IMR-90 (cell line): ENCODE results near the gene ADAMTS17. TPM values are rescaled to one million over a fixed set of nuclear protein-coding genes. Genes with fewer than 3 reads are reported as not detected.

ENCODE experiments used
- ATAC-seq: fragments of 200-7000 bp; cut with Tn5 transposase; 2 replicates; pipeline ENCODE4 v1.9.1; 2020; ENCODE audit warnings: low read depth, mild to moderate bottlenecking, moderate library complexity
- BruUV-seq: library from RNA; stranded (reverse); fragments of 400-500 nt; replicated peaks from 2 replicates; lab custom pipeline; 2021; lab: Mats Ljungman, UMichigan
- CTCF ChIA-PET: fragments of 300-600 bp; formaldehyde crosslinking; extraction: SDS; loops from one replicate; lab custom pipeline; 2021; ENCODE audit warnings: antibody characterized with exemption; lab: Yijun Ruan, JAX
- POLR2A ChIA-PET: fragments of 300-600 bp; sonication (Branson Sonifier 250); formaldehyde crosslinking; loops from one replicate; lab custom pipeline; 2022; ENCODE audit warnings: antibody characterized with exemption; ENCODE audit not compliant: unreplicated experiment; lab: Charles Lee
- DNase-seq: peaks from one replicate; pipeline ENCODE4 v3.0.0; 2013
- H2AFZ ChIP-seq: replicated peaks from 2 replicates; pipeline ENCODE3; 2013; ENCODE audit warnings: low read length, mild to moderate bottlenecking; ENCODE audit not compliant: poor library complexity
- H2AK5ac ChIP-seq: 2 replicates; pipeline ENCODE4 v1.6.1; 2013; ENCODE audit warnings: low read depth, low read length, inconsistent platforms
- H2AK9ac ChIP-seq: replicated peaks from 2 replicates; pipeline ENCODE3; 2013; ENCODE audit warnings: mild to moderate bottlenecking, low read depth, low read length, moderate library complexity; ENCODE audit not compliant: poor library complexity
- H2BK120ac ChIP-seq: 2 replicates; pipeline ENCODE4 v1.6.1; 2013; ENCODE audit warnings: low read depth, low read length, inconsistent platforms
- H2BK15ac ChIP-seq: 3 replicates; pipeline ENCODE4 v1.6.1; 2013; ENCODE audit warnings: low read depth, low read length, inconsistent platforms
- H2BK20ac ChIP-seq: 2 replicates; pipeline ENCODE4 v1.6.1; 2013; ENCODE audit warnings: low read depth, mild to moderate bottlenecking, inconsistent platforms, low read length, moderate library complexity
- H2BK5ac ChIP-seq: 2 replicates; pipeline ENCODE4 v1.6.1; 2013; ENCODE audit warnings: mild to moderate bottlenecking, low read depth, low read length, inconsistent platforms; ENCODE audit not compliant: poor library complexity, severe bottlenecking
- H3K14ac ChIP-seq: replicated peaks from 2 replicates; pipeline ENCODE4 v1.6.1; 2013; ENCODE audit warnings: low read depth, low read length, inconsistent platforms
- H3K18ac ChIP-seq: 2 replicates; pipeline ENCODE4 v1.6.1; 2013; ENCODE audit warnings: low read depth, low read length, control low read depth
- H3K23ac ChIP-seq: 2 replicates; pipeline ENCODE4 v1.6.1; 2013; ENCODE audit warnings: low read depth, low read length, inconsistent platforms
- H3K27ac ChIP-seq: 2 replicates; pipeline ENCODE4 v1.5.1; 2013; ENCODE audit warnings: mild to moderate bottlenecking, control low read depth, low read length; ENCODE audit not compliant: insufficient read depth
- H3K27me3 ChIP-seq: 2 replicates; pipeline ENCODE4 v1.6.1; 2013; ENCODE audit warnings: low read length; ENCODE audit not compliant: control insufficient read depth, insufficient read depth
- H3K36me3 ChIP-seq: 2 replicates; pipeline ENCODE4 v1.6.1; 2013; ENCODE audit warnings: low read length, mixed read lengths; ENCODE audit not compliant: control insufficient read depth, insufficient read depth
- H3K4ac ChIP-seq: 2 replicates; pipeline ENCODE4 v1.6.1; 2013; ENCODE audit warnings: low read depth, low read length, inconsistent platforms
- H3K4me1 ChIP-seq: 2 replicates; pipeline ENCODE4 v1.6.1; 2013; ENCODE audit warnings: low read length, mixed read lengths; ENCODE audit not compliant: control insufficient read depth, insufficient read depth
- H3K4me2 ChIP-seq: 2 replicates; pipeline ENCODE4 v1.6.1; 2013; ENCODE audit warnings: low read depth, mild to moderate bottlenecking, control low read depth, low read length, moderate library complexity
- H3K4me3 ChIP-seq: 2 replicates; pipeline ENCODE4 v1.5.1; 2013; ENCODE audit warnings: low read depth, mild to moderate bottlenecking, control low read depth, low read length, moderate library complexity; ENCODE audit not compliant: insufficient read depth
- H3K56ac ChIP-seq: 2 replicates; pipeline ENCODE4 v1.6.1; 2013; ENCODE audit warnings: low read length, inconsistent platforms; ENCODE audit not compliant: insufficient read depth; ENCODE audit errors: extremely low read depth
- H3K79me1 ChIP-seq, 2 experiments: 2 replicates each; pipeline ENCODE4 v1.6.1; 2013; ENCODE audit warnings: low read length in 2 of 2, inconsistent platforms in 1 of 2, low read depth in 1 of 2
- H3K9ac ChIP-seq: 2 replicates; pipeline ENCODE4 v1.6.1; 2013; ENCODE audit warnings: low read depth, low read length, control low read depth
- H3K9me1 ChIP-seq: 2 replicates; pipeline ENCODE4 v1.6.1; 2013; ENCODE audit warnings: low read length, inconsistent platforms; ENCODE audit not compliant: insufficient read depth
- H3K9me3 ChIP-seq: 2 replicates; pipeline ENCODE4 v1.6.1; 2013; ENCODE audit warnings: low read length; ENCODE audit not compliant: control insufficient read depth, insufficient read depth
- H4K20me1 ChIP-seq: 2 replicates; pipeline ENCODE4 v1.6.1; 2013; ENCODE audit warnings: low read length, inconsistent platforms; ENCODE audit not compliant: insufficient read depth
- H4K5ac ChIP-seq: 2 replicates; pipeline ENCODE4 v1.6.1; 2013; ENCODE audit warnings: mild to moderate bottlenecking, low read depth, low read length, control low read depth
- H4K8ac ChIP-seq, 2 experiments: 2 replicates each; pipeline ENCODE4 v1.6.1; 2013; ENCODE audit warnings: low read depth in 2 of 2, low read length in 2 of 2, control low read depth in 1 of 2, inconsistent platforms in 1 of 2
- H4K91ac ChIP-seq: 2 replicates; pipeline ENCODE4 v1.6.1; 2013; ENCODE audit warnings: low read depth, low read length, inconsistent platforms; ENCODE audit not compliant: insufficient read depth
- CEBPB ChIP-seq: IDR thresholded peaks from 2 replicates; pipeline ENCODE4 v1.6.1; 2012; ENCODE audit warnings: low read depth, low read length, improper control_type of control experiment
- CHD1 ChIP-seq: IDR thresholded peaks from 2 replicates; pipeline ENCODE4 v1.6.1; 2012; ENCODE audit warnings: low read depth, low read length, improper control_type of control experiment
- CTCF ChIP-seq: conservative IDR thresholded peaks from 2 replicates; pipeline ENCODE4 v1.5.1; 2012; ENCODE audit warnings: mild to moderate bottlenecking, low read depth, low read length, improper control_type of control experiment
- FOS ChIP-seq: fragments of 150-350 bp; IDR thresholded peaks from 2 replicates; pipeline ENCODE4 v1.6.1; 2016; ENCODE audit warnings: low read depth, low read length
- MAZ ChIP-seq: IDR thresholded peaks from 2 replicates; pipeline ENCODE4 v1.6.1; 2012; ENCODE audit warnings: low read depth, mild to moderate bottlenecking, low read length, improper control_type of control experiment, moderate library complexity, borderline replicate concordance
- NFE2L2 ChIP-seq: fragments of 150-350 bp; IDR thresholded peaks from 2 replicates; pipeline ENCODE4 v1.6.1; 2016; ENCODE audit warnings: low read depth, mild to moderate bottlenecking, low read length
- POLR2A ChIP-seq: IDR thresholded peaks from 2 replicates; pipeline ENCODE4 v1.6.1; 2012; ENCODE audit warnings: mild to moderate bottlenecking, low read depth, low read length
- RAD21 ChIP-seq: IDR thresholded peaks from 2 replicates; pipeline ENCODE4 v1.6.1; 2012; ENCODE audit warnings: low read length, improper control_type of control experiment
- RCOR1 ChIP-seq: IDR thresholded peaks from 2 replicates; pipeline ENCODE4 v1.6.1; 2012; ENCODE audit warnings: mild to moderate bottlenecking, low read length, improper control_type of control experiment; ENCODE audit not compliant: insufficient replicate concordance
- WGBS, 2 experiments: methylation state at CpG; one replicate each; pipeline versions ENCODE4 v1.1.5 to v1.1.7; 2013; ENCODE audit warnings: missing lambda C conversion rate in 2 of 2; ENCODE audit not compliant: insufficient read length in 1 of 2; ENCODE audit errors: extremely low coverage in 2 of 2; 5-methylcytosine and 5-hydroxymethylcytosine counted together
- dilution Hi-C: fragments of 300-500 bp; cut with HindIII; formaldehyde crosslinking; loops from one replicate; pipeline ENCODE4 v1.14.3; 2018; ENCODE audit warnings: low sequenced_read_pairs; ENCODE audit not compliant: unreplicated experiment
- in situ Hi-C: fragments of 300-500 bp; cut with MboI; formaldehyde crosslinking; loops from 3 replicates; pipeline ENCODE4 v1.14.3; 2019; ENCODE audit warnings: low sequenced_read_pairs, inconsistent platforms, mixed read lengths
- intact Hi-C: fragments of 100-400 bp; cut with micrococcal nuclease; formaldehyde crosslinking; loops from 2 replicates; pipeline ENCODE4 v1.10.0; 2022
- polyA plus RNA-seq, 3 experiments: library from polyadenylated mRNA; depleted of rRNA; stranded (reverse); fragments of >200 nt; gene quantifications; 2 replicates each; pipeline ENCODE4 v1.2.3, GENCODE V29; 2012; ENCODE audit warnings: low replicate concordance in 1 of 3
- total RNA-seq: library from RNA; depleted of rRNA; stranded (reverse); fragments of >200 nt; gene quantifications from 2 replicates; pipeline ENCODE4 v1.2.3, GENCODE V29; 2012
- TF ChIP-seq, protein P1 (sequence below): fragments of 150-350 bp; IDR thresholded peaks from 2 replicates; pipeline ENCODE4 v1.6.1; 2016; ENCODE audit warnings: low read depth, mild to moderate bottlenecking, low read length, moderate library complexity, borderline replicate concordance
- TF ChIP-seq, protein P2 (sequence below): fragments of 150-350 bp; IDR thresholded peaks from 2 replicates; pipeline ENCODE4 v1.6.1; 2017; ENCODE audit warnings: mild to moderate bottlenecking, antibody characterized with exemption, low read length, low read depth

ADAMTS17 gene
- total and polyA plus RNA-seq, 2 of the 4 experiments (the other 2 are of a cell fraction), result 0.03 TPM; not detected in 1

- H3K56ac ChIP-seq, result no peak overlapping the region
- WGBS, 2 experiments, result 27% methylated on average over 3 of the region's 9 CpGs; no CpG with 5 or more reads in 1 of the 2 experiments
Observed at GRCh38 chr15:100297812-100298211, 44.0 kb downstream of the ADAMTS17 start.

More at GRCh38 chr15:100297812-100298211, 44.0 kb downstream of the ADAMTS17 start:
- Histone ChIP-seq H4K5ac (no peak overlapping the region), H3K9me1 (no peaks in the 10 kb centered on the region), H2AFZ (no peak overlapping the region), H4K20me1 (no peaks in the 10 kb centered on the region), H2AK9ac (no peak overlapping the region), H3K36me3 (no peaks in the 10 kb centered on the region), H3K9me3 (peaks cover 32% of the 10 kb centered on the region), H3K4me3 (no peak overlapping the region), H4K91ac (no peak overlapping the region), H3K79me1 (no peaks in the 10 kb centered on the region), H2BK5ac (no peak overlapping the region), H3K27me3 (no peaks in the 10 kb centered on the region), H3K18ac (no peak overlapping the region), H2BK120ac (no peak overlapping the region), H3K9ac (no peak overlapping the region), H3K4me1 (no peaks in the 10 kb centered on the region), H2BK20ac (no peak overlapping the region), H2AK5ac (no peak overlapping the region), H3K23ac (no peak overlapping the region), H3K4ac (no peak overlapping the region), H2BK15ac (no peak overlapping the region), H4K8ac (no peak overlapping the region), H3K27ac (no peak overlapping the region), H3K4me2 (no peak overlapping the region), H3K14ac (no peak overlapping the region)
- intact Hi-C loops, result no loop called here
- POLR2A ChIA-PET, result no interaction called here
- in situ Hi-C loops, result no loop called here
- no peak for DNase-seq
- no peak for TF ChIP-seq POLR2A
- TF ChIP-seq, protein P1, sequence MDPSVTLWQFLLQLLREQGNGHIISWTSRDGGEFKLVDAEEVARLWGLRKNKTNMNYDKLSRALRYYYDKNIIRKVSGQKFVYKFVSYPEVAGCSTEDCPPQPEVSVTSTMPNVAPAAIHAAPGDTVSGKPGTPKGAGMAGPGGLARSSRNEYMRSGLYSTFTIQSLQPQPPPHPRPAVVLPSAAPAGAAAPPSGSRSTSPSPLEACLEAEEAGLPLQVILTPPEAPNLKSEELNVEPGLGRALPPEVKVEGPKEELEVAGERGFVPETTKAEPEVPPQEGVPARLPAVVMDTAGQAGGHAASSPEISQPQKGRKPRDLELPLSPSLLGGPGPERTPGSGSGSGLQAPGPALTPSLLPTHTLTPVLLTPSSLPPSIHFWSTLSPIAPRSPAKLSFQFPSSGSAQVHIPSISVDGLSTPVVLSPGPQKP, result no peak
- TF ChIP-seq, protein P2, sequence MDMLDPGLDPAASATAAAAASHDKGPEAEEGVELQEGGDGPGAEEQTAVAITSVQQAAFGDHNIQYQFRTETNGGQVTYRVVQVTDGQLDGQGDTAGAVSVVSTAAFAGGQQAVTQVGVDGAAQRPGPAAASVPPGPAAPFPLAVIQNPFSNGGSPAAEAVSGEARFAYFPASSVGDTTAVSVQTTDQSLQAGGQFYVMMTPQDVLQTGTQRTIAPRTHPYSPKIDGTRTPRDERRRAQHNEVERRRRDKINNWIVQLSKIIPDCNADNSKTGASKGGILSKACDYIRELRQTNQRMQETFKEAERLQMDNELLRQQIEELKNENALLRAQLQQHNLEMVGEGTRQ, result no peak
- no peak for TF ChIP-seq MAZ
- TF ChIP-seq CTCF, result no peak
- TF ChIP-seq CEBPB, result no peak
- TF ChIP-seq RCOR1, result no peak
- TF ChIP-seq NFE2L2, result no peak
- TF ChIP-seq RAD21, result no peak
- no peak for TF ChIP-seq FOS
- TF ChIP-seq CHD1, result no peak
- CTCF ChIA-PET, result no interaction called here
- dilution Hi-C loops, result no loop called here
- ATAC-seq, result no peak
- no TSS peak for BruUV-seq
